Neuron (in vitro differentiated cells): Measurements from ENCODE around the gene TIE1.

ENCODE experiments used
- H2AFZ ChIP-seq: one replicate; pipeline ENCODE4 v1.6.1; 2013; ENCODE audit warnings: low read depth, mild to moderate bottlenecking, inconsistent platforms, low read length, moderate library complexity
- H3K27me3 ChIP-seq: one replicate; pipeline ENCODE4 v1.6.1; 2013; ENCODE audit warnings: low read length; ENCODE audit not compliant: insufficient read depth
- H3K36me3 ChIP-seq: one replicate; pipeline ENCODE4 v1.6.1; 2013; ENCODE audit warnings: low read length; ENCODE audit not compliant: insufficient read depth
- H3K4me1 ChIP-seq: one replicate; pipeline ENCODE4 v1.6.1; 2013; ENCODE audit warnings: low read length; ENCODE audit not compliant: insufficient read depth
- H3K4me3 ChIP-seq: 2 replicates; pipeline ENCODE4 v1.5.1; 2013; ENCODE audit warnings: mild to moderate bottlenecking, low read length, moderate library complexity
- H3K9me3 ChIP-seq: one replicate; pipeline ENCODE4 v1.6.1; 2013; ENCODE audit warnings: low read length

TIE1 gene

GRCh38 chr1:43269627-43270375 lies 31.0 kb upstream of the TIE1 start, which contains the start of gene TMEM125:
Gene TMEM125, plus strand, starts transcription at chr1:43269983. Its CDS starts 2,740 bp downstream, at chr1:43272723.
- H3K4me1 ChIP-seq: no peaks in the 10 kb centered on the region
- peaks cover 3% of the 10 kb centered on the region for H3K9me3 ChIP-seq
- H3K36me3 ChIP-seq: no peaks in the 10 kb centered on the region
- H3K27me3 ChIP-seq: peaks cover 22% of the 10 kb centered on the region
- no peak within 1 kb of the TSS for H3K4me3 ChIP-seq
- no peak within 1 kb of the TSS for H2AFZ ChIP-seq

- Histone ChIP-seq H3K27me3 (peaks cover 22% of the 10 kb centered on the region), H3K4me3 (no peak overlapping the region), H3K9me3 (peaks cover 3% of the 10 kb centered on the region), H3K36me3 (no peaks in the 10 kb centered on the region), H2AFZ (no peak overlapping the region), H3K4me1 (no peaks in the 10 kb centered on the region)
Observed at GRCh38 chr1:43270421-43271095, 30.2 kb upstream of the TIE1 start.

GRCh38 chr1:43271186-43272118 lies 29.3 kb upstream of the TIE1 start:
- H3K27me3 ChIP-seq: peaks cover 22% of the 10 kb centered on the region
- no peak overlapping the region for H3K4me3 ChIP-seq
- H3K9me3 ChIP-seq: no peaks in the 10 kb centered on the region
- H2AFZ ChIP-seq: no peak overlapping the region
- no peaks in the 10 kb centered on the region for H3K36me3 ChIP-seq
- no peaks in the 10 kb centered on the region for H3K4me1 ChIP-seq

- Histone ChIP-seq H3K36me3 (no peaks in the 10 kb centered on the region), H3K9me3 (no peaks in the 10 kb centered on the region), H3K4me3 (no peak overlapping the region), H3K4me1 (no peaks in the 10 kb centered on the region), H2AFZ (no peak overlapping the region), H3K27me3 (peaks cover 22% of the 10 kb centered on the region)
Observed at GRCh38 chr1:43272161-43272560, 28.6 kb upstream of the TIE1 start.

GRCh38 chr1:43272576-43273571 lies 27.9 kb upstream of the TIE1 start:
- no peaks in the 10 kb centered on the region for H3K36me3 ChIP-seq

GRCh38 chr1:43273708-43274107 lies 27.1 kb upstream of the TIE1 start:
- Histone ChIP-seq H2AFZ (no peak overlapping the region), H3K36me3 (no peaks in the 10 kb centered on the region)

More at GRCh38 chr1:43272576-43273571, 27.9 kb upstream of the TIE1 start:
- Histone ChIP-seq H3K4me1 (no peaks in the 10 kb centered on the region), H3K4me3 (no peak overlapping the region), H2AFZ (no peak overlapping the region), H3K27me3 (peaks cover 18% of the 10 kb centered on the region), H3K9me3 (no peaks in the 10 kb centered on the region)

GRCh38 chr1:43274125-43274803 lies 26.5 kb upstream of the TIE1 start:
- Histone ChIP-seq H3K36me3 (no peaks in the 10 kb centered on the region), H3K4me3 (no peak overlapping the region), H3K4me1 (no peaks in the 10 kb centered on the region), H2AFZ (no peak overlapping the region), H3K27me3 (peaks cover 17% of the 10 kb centered on the region), H3K9me3 (no peaks in the 10 kb centered on the region)

More at GRCh38 chr1:43273708-43274107, 27.1 kb upstream of the TIE1 start:
- no peaks in the 10 kb centered on the region for H3K9me3 ChIP-seq
- H3K4me3 ChIP-seq: no peak overlapping the region
- H3K4me1 ChIP-seq: no peaks in the 10 kb centered on the region
- peaks cover 18% of the 10 kb centered on the region for H3K27me3 ChIP-seq

- H3K9me3 ChIP-seq: no peaks in the 10 kb centered on the region
- H3K36me3 ChIP-seq: no peaks in the 10 kb centered on the region
- no peak overlapping the region for H2AFZ ChIP-seq
- H3K27me3 ChIP-seq: peaks cover 12% of the 10 kb centered on the region
- no peaks in the 10 kb centered on the region for H3K4me1 ChIP-seq
- H3K4me3 ChIP-seq: no peak overlapping the region
Observed at GRCh38 chr1:43274804-43275180, 26.0 kb upstream of the TIE1 start.

- H3K9me3 ChIP-seq: no peaks in the 10 kb centered on the region
- no peaks in the 10 kb centered on the region for H3K4me1 ChIP-seq
- no peak overlapping the region for H2AFZ ChIP-seq
- H3K4me3 ChIP-seq: no peak overlapping the region
- peaks cover 6% of the 10 kb centered on the region for H3K27me3 ChIP-seq
- no peaks in the 10 kb centered on the region for H3K36me3 ChIP-seq
Observed at GRCh38 chr1:43275826-43276620, 24.8 kb upstream of the TIE1 start.

- Histone ChIP-seq H2AFZ (no peak overlapping the region), H3K9me3 (no peaks in the 10 kb centered on the region), H3K27me3 (no peaks in the 10 kb centered on the region), H3K36me3 (no peaks in the 10 kb centered on the region), H3K4me1 (no peaks in the 10 kb centered on the region), H3K4me3 (no peak overlapping the region)
Observed at GRCh38 chr1:43276673-43277072, 24.1 kb upstream of the TIE1 start.

GRCh38 chr1:43277116-43277876 lies 23.5 kb upstream of the TIE1 start:
- Histone ChIP-seq H3K36me3 (no peaks in the 10 kb centered on the region), H3K9me3 (no peaks in the 10 kb centered on the region), H3K4me3 (no peak overlapping the region), H2AFZ (no peak overlapping the region), H3K27me3 (no peaks in the 10 kb centered on the region), H3K4me1 (no peaks in the 10 kb centered on the region)
